ENCODE data around the gene CAB39. TPM values are rescaled to one million over a fixed set of nuclear protein-coding genes. Genes with fewer than 3 reads are reported as not detected.

Gene CAB39
- total RNA-seq, 1 donor = 53.2 TPM

DNA sequence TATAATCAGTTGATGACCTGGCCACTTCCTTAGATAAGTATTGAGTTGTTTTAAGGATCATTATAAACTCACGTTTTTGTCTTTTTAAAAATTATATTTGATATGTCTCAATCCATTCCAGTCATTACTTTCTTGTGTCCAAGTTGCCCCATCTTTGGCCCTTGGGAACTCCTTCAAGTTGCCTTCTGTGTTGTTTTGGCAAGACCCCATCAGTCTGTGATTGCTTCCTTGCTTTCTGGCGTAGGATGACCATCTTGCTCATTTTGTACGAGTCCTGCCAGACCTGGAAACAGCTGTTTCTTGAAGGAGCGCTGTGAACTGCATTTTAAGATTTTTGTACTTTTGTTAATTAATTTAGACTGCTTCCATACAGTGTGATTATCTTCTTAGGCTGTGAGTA lies 83.2 kb downstream of the CAB39 start:
- Histone ChIP-seq H3K27me3 (ENCODE audit: insufficient read depth, low read length) (no peaks in the 10 kb centered on the region), H3K4me2 (ENCODE audit: insufficient read depth, low read length) (no peak overlapping the region), H3K27ac (ENCODE audit: low read depth, low read length) (peak overlapping the region; percentile 59), H3K9me3 (ENCODE audit: low read depth, low read length) (no peaks in the 10 kb centered on the region), H3K36me3 (ENCODE audit: insufficient read depth, low read length) (peaks cover 23% of the 10 kb centered on the region), H4K20me1 (ENCODE audit: insufficient read depth, low read length) (peaks cover 13% of the 10 kb centered on the region), H2AFZ (ENCODE audit: low read length) (no peak overlapping the region), H3K4me1 (ENCODE audit: insufficient read depth, low read length) (peaks cover 52% of the 10 kb centered on the region), H3K4me3 (ENCODE audit: insufficient read depth, low read length) (no peak overlapping the region), H3K79me2 (ENCODE audit: insufficient read depth, low read length) (peaks cover 56% of the 10 kb centered on the region)
- TF ChIP-seq, protein P1, sequence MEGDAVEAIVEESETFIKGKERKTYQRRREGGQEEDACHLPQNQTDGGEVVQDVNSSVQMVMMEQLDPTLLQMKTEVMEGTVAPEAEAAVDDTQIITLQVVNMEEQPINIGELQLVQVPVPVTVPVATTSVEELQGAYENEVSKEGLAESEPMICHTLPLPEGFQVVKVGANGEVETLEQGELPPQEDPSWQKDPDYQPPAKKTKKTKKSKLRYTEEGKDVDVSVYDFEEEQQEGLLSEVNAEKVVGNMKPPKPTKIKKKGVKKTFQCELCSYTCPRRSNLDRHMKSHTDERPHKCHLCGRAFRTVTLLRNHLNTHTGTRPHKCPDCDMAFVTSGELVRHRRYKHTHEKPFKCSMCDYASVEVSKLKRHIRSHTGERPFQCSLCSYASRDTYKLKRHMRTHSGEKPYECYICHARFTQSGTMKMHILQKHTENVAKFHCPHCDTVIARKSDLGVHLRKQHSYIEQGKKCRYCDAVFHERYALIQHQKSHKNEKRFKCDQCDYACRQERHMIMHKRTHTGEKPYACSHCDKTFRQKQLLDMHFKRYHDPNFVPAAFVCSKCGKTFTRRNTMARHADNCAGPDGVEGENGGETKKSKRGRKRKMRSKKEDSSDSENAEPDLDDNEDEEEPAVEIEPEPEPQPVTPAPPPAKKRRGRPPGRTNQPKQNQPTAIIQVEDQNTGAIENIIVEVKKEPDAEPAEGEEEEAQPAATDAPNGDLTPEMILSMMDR (IDR thresholded peaks at IDR 0.05; ENCODE audit: extremely low read depth, low read depth, low read length) = no peak
- no peak for DNase-seq (ENCODE audit: insufficient read length, low spot score, missing footprints)

DNA sequence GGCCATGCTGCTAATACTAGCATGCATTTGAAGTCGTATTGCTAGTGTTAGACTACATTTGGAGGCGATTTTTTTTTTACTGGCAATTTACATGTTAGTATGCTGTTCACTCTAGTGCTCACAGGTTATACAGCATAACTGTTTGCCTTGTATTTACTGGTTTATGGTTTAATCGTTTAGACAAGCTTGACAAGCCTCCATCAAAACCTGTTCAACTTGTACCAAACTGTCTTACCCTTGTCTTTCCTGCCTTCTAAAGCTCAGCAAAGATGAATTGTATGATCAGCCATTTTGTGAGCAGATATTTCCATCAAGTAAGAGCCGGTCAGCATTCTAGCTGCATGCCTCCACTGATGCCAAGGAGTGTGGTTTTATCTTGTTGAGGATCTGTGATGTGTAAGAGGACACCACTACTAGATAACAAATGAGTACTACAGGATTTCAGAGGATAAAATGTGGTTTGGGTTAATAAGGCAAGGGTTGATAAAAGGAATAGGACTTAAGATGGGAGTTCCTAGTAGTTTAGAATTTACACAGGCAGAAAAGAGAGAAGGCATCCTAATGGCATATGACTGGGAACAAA lies 83.7 kb downstream of the CAB39 start:
- Histone ChIP-seq H3K36me3 (ENCODE audit: insufficient read depth, low read length) (peaks cover 19% of the 10 kb centered on the region), H3K79me2 (ENCODE audit: insufficient read depth, low read length) (peaks cover 52% of the 10 kb centered on the region), H3K4me2 (ENCODE audit: insufficient read depth, low read length) (peak overlapping the region; percentile 6), H3K4me1 (ENCODE audit: insufficient read depth, low read length) (peaks cover 52% of the 10 kb centered on the region), H3K27ac (ENCODE audit: low read depth, low read length) (peak overlapping the region; percentile 59), H2AFZ (ENCODE audit: low read length) (no peak overlapping the region), H3K9me3 (ENCODE audit: low read depth, low read length) (no peaks in the 10 kb centered on the region), H3K27me3 (ENCODE audit: insufficient read depth, low read length) (no peaks in the 10 kb centered on the region), H3K4me3 (ENCODE audit: insufficient read depth, low read length) (no peak overlapping the region), H4K20me1 (ENCODE audit: insufficient read depth, low read length) (peaks cover 13% of the 10 kb centered on the region)
- TF ChIP-seq, protein P1 (IDR thresholded peaks at IDR 0.05; ENCODE audit: extremely low read depth, low read depth, low read length) = no peak
- DNase-seq (ENCODE audit: insufficient read length, low spot score, missing footprints) = no peak

DNA sequence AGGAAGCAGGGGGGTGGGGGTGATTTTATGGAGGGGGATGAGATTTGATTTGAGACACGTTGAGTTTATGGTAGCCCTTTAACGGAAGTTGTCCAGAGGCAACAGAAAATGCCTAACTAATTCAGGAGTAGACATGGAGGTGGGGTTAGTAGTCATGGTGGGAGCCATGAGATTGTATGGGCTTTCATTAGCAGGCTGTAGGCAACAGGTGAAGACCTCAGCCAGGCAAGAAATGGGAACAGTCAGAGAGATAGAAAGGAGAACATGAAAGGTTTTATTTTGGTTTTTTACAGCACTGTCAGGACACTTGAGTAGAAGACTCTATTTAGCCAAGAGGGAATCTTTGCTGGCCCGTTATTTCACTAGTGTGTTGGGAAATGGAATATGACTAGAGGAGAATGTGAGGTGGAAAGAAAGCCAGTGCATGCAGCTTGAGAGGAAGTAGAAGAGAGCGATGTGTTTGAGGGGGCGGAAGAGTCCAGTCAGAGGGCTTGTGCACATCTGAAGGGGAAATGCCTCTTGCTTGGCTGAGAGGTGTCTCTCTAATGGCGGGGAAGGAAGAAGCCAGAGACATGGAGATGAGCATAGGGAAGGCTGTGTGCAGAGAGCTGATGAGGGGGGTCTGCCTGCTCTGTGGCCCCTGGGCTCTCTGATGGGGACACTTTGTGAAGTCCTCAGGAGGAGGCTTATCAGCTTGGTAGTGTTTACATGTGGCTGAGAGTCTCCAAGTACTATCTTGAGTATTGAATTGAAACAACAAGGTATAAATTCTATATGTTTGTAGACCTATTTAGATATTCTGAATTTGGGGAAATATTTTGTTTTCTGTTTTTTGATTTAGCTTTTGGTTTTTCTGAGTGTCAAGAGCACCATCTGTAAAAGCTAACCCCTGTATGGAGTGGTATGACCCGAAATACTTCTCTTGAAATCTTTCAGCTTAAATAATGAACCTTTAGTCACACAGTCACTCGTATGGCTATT lies 85.2 kb downstream of the CAB39 start:
- Histone ChIP-seq H4K20me1 (ENCODE audit: insufficient read depth, low read length) (peaks cover 13% of the 10 kb centered on the region), H2AFZ (ENCODE audit: low read length) (no peak overlapping the region), H3K9me3 (ENCODE audit: low read depth, low read length) (no peaks in the 10 kb centered on the region), H3K36me3 (ENCODE audit: insufficient read depth, low read length) (peaks cover 18% of the 10 kb centered on the region), H3K79me2 (ENCODE audit: insufficient read depth, low read length) (peaks cover 43% of the 10 kb centered on the region), H3K4me3 (ENCODE audit: insufficient read depth, low read length) (no peak overlapping the region), H3K4me2 (ENCODE audit: insufficient read depth, low read length) (peak overlapping the region; percentile 18), H3K27me3 (ENCODE audit: insufficient read depth, low read length) (no peaks in the 10 kb centered on the region), H3K4me1 (ENCODE audit: insufficient read depth, low read length) (peaks cover 52% of the 10 kb centered on the region), H3K27ac (ENCODE audit: low read depth, low read length) (peak overlapping the region; percentile 59)
- TF ChIP-seq, protein P1 (IDR thresholded peaks at IDR 0.05; ENCODE audit: extremely low read depth, low read depth, low read length) = no peak
- no peak for DNase-seq (ENCODE audit: insufficient read length, low spot score, missing footprints)

Measured in osteoblast (primary cell).